Activated T-cell treated with anti-CD3 and anti-CD28 coated beads, Interleukin-2, amount 50 U/mL, for 1 hour (primary cell): ENCODE data around the gene PRCP.

Source experiments
- DNase-seq: peaks from one replicate; pipeline ENCODE4 v3.0.0-alpha.2; 2020

PRCP gene

GRCh38 chr11:82906236-82906635 is 6.0 kb upstream of the PRCP start:
- no peak for DNase-seq

- no peak for DNase-seq
Measured at GRCh38 chr11:82903843-82904586, 3.8 kb upstream of the PRCP start.

GRCh38 chr11:82902880-82903279 is 2.6 kb upstream of the PRCP start:
- DNase-seq: no peak

- no peak for DNase-seq
Measured at GRCh38 chr11:82901922-82902485, 1.8 kb upstream of the PRCP start.

- DNase-seq: peak; percentile 85
Measured at GRCh38 chr11:82901165-82901921, 1.1 kb upstream of the PRCP start, which contains the start of gene DDIAS. Gene DDIAS, plus strand, starts transcription at chr11:82901736. Its CDS starts 13,003 bp downstream, at chr11:82914739.

GRCh38 chr11:82899957-82900276 is 313 bp downstream of the PRCP start:
- no peak for DNase-seq

- DNase-seq: no peak
Measured at GRCh38 chr11:82899186-82899820, 927 bp downstream of the PRCP start.

- DNase-seq: no peak
Measured at GRCh38 chr11:82898241-82898640, 2.0 kb downstream of the PRCP start.

- no peak for DNase-seq
Measured at GRCh38 chr11:82896183-82896582, 4.0 kb downstream of the PRCP start.

- no peak for DNase-seq
Measured at GRCh38 chr11:82895437-82896091, 4.7 kb downstream of the PRCP start.

GRCh38 chr11:82892611-82893169 is 7.5 kb downstream of the PRCP start:
- no peak for DNase-seq

GRCh38 chr11:82890936-82891335 is 9.3 kb downstream of the PRCP start:
- no peak for DNase-seq

- no peak for DNase-seq
Measured at GRCh38 chr11:82890002-82890341, 10.3 kb downstream of the PRCP start.

GRCh38 chr11:82889133-82890001 is 10.9 kb downstream of the PRCP start:
- no peak for DNase-seq

- no peak for DNase-seq
Measured at GRCh38 chr11:82883853-82884252, 16.4 kb downstream of the PRCP start.

GRCh38 chr11:82874646-82875523 is 25.3 kb downstream of the PRCP start:
- DNase-seq: no peak

- DNase-seq: no peak
Measured at GRCh38 chr11:82873919-82874333, 26.3 kb downstream of the PRCP start.

GRCh38 chr11:82872377-82873150 is 27.7 kb downstream of the PRCP start:
- DNase-seq: no peak

- DNase-seq: no peak
Measured at GRCh38 chr11:82871646-82872045, 28.6 kb downstream of the PRCP start.

GRCh38 chr11:82869657-82870056 is 30.6 kb downstream of the PRCP start:
- DNase-seq: no peak
